Hippocampal formation (tissue), 2 donors: Measurements from ENCODE around the gene TP73.
A peak's percentile ranks its signal among the peaks of the same experiment; 100 is the strongest.
"Not testable (repeated sequence)": the region's sequence is repeated elsewhere in the genome, so short reads cannot be mapped to it uniquely, and the experiment has no call there.

ENCODE experiments used
- DNase-seq, 2 donors: peaks; one replicate each; lab custom pipeline; 2025; lab: John Stamatoyannopoulos, UW

The TP73 gene

GRCh38 chr1:3618881-3619671 is 33.2 kb upstream of the TP73 start:
- DNase-seq: peak; percentile 32 to 59

DNA sequence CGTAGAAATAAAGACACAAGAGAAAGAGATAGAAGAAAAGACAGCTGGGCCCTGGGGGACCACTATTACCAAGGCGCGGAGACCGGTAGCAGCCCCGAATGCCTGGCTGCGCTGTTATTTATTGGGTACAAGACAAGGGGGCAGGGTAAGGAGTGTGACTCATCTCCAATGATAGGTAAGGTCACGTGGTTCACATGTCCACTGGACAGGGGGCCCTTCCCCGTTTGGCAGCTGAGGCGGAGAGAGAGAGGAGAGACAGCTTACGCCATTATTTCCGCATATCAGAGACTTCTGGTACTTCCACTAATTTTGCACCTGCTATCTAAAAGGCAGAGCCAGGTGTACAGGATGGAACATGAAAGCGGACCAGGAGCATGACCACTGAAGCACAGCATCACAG is 31.6 kb upstream of the TP73 start:
- no peak for DNase-seq

GRCh38 chr1:3621151-3621671 is 31.1 kb upstream of the TP73 start:
- peak in 1 of 2 donors; percentile 21 for DNase-seq

DNA sequence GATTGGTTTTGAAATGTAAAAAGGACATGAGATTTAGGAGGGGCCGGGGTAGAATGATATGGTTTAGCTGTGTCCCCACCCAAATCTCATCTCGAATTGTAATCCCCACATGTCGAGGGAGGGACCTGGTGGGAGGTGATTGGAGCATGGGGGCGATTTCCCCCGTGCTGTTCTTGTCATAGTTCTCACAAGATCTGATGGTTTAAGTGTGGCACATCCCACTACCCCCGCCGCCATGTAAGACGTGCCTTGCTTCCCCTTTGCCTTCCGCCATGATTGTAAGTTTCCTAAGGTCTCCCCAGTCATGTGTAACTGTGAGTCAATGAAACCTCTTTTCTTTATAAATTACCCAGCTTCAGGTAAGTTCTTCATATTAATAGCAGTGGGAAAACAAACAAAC is 30.2 kb upstream of the TP73 start:
- DNase-seq: not testable (repeated sequence)

DNA sequence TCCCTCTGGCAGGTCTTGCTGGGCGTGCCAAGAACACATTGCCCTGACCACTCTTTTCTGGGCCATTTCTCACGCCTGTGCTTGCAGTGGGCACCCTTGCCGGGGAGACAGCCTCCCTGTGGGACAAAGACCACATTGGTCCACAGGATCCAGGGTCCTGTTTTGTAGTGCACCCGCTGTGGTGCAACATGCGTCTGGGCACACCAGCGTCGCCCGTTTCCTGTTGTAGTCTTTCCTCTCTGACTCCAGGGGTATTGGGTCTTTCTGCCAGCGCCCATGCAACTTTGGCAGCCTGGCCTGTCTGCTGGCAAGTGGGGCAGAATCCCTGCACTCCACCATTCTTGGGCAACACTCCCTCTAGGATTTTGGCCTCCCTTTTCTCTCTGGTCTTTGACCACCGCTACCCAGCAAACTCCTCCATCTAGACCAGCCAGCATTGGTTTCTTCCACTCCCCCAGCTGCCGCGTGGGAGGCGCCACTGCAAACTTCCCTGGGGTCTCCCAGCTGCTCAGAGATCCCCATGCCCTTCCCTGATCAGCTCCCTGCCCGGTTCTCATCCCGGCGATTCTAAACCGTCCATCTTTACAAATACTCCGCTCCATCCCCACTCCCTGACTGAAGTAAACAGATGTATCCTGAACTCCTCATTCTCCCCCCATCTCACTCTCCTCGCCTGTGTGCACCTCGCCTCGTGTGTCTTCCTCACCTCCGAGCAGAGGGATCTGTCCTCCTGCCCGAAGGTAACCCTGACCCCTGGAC is 28.7 kb upstream of the TP73 start:
- no peak for DNase-seq

GRCh38 chr1:3624200-3625136 is 27.8 kb upstream of the TP73 start, which contains the start of gene TPRG1L:
TPRG1L (plus strand) TSS chr1:3625015; CDS start chr1:3625073, 58 bp downstream.
- DNase-seq: peak; percentile 96 to 98

DNA sequence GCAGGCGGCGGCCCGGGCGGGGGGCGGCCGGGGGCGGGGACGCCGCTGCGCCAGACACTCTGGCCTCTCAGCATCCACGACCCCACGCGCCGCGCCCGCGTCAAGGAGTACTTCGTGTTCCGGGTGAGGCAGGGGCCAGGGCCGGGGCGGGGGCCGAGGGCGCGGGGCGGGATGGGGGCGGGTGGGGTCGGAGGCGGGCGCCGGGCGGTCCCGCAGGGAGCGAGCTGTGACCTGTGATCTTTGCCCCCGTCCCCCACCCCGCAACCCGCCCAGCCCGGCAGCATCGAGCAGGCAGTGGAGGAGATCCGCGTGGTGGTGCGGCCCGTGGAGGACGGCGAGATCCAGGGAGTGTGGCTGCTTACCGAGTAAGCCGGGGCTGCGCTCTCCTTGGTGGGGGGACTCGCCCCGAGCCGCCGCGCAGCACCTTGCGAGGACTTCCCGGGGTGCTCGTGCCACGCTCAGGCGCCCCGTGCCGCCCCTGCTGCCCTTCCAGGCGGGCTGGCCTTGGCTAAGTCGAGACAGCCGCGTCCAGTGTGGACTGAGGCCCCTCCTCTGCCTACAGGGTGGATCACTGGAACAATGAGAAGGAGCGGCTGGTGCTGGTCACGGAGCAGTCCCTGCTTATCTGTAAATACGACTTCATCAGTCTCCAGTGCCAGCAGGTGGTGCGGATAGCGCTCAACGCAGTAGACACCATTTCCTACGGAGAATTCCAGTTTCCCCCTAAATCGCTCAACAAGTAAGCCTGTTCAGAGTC is 27.0 kb upstream of the TP73 start:
- DNase-seq: no peak

DNA sequence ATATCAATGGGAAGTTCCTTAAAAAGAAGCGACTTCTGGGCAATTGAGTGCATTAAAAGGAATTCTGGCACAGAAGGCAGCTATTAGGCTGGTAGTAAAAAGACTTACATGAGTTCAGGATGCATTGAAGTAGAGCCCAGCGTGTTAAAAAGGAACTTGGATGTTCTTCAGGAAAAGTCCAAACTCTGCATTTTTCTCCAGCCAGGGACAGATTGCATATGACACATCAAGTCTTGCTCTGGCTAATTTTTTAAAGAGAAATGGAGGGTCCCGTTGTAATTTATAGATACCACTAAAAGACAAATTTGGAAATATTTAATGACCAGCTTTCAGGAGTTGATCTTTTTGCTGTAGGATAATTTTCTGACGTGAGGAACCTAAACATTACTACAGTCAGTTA is 26.3 kb upstream of the TP73 start:
- no peak for DNase-seq

DNA sequence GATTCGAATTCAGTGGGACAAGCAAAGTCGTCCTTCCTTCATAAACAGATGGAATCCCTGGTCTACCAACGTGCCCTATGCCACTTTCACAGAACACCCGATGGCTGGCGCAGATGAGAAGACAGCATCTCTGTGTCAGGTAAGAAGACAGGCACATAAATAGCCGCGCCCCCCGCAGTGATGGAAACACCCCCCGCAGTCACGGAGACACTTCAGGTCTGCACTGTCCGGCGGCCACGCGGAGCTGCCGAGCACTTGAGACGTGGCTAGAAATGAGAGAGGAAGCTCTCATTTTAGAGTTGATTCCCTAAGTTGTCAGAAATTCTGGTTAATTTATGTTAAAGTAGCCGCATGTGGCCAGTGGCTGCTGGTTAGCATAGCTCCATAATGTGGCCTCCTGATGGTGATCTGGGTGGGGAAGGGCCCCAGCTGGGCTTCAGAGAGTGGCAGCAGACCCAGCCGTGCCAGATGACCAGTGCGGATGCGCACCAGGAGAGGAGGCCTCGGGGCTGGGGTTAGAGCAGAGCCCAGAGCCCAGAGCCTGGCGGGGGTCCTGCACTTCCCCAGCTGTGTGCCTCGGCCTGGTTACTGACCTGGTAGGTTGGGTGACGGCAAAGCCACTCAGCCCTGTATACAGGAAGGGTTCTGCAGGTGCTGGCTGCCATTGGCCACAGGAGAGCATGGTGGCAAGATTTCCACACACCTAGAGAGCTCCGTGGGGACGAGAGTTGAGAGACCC is 24.6 kb upstream of the TP73 start:
- no peak for DNase-seq

DNA sequence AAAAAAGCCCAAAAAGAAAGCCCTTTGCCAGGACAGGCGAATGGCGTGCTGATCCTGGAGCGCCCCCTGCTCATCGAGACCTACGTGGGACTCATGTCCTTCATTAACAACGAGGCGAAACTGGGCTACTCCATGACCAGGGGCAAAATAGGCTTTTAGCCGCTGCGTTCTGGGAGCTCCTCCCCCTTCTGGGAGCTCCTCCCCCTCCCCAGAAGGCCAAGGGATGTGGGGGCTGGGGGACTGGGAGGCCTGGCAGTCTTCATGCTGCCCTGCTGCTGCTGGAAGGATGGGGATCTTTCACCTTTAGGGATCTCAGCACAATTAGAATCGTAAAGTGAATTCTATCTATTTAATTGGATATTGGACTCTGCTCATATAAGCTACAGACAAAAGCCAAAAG is 23.9 kb upstream of the TP73 start:
- no peak for DNase-seq

- DNase-seq: no peak
These were observed 22.7 kb upstream of the TP73 start for GRCh38 chr1:3629561-3630160.

DNA sequence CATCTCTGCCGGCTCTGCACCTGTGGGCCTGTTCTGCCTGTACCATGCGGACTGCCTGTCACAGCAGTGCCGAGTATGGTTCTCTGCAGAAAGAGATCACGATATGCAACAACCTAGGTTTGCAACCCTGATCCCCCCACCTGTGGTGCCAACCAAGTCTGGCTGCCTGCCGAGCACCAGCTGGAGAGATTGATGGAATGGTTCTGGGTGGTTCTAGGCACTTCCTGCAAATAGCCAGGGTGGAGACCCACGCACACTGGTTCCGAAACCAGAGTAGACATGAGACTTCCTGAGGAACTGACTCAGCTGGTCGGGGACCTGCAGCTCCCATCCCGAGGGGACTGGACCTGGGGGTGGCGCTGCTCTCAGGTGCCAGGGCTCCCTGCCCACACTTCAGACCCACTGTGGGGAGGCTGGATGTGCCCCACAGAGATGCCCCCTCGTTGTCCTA is 22.1 kb upstream of the TP73 start:
- no peak for DNase-seq

DNA sequence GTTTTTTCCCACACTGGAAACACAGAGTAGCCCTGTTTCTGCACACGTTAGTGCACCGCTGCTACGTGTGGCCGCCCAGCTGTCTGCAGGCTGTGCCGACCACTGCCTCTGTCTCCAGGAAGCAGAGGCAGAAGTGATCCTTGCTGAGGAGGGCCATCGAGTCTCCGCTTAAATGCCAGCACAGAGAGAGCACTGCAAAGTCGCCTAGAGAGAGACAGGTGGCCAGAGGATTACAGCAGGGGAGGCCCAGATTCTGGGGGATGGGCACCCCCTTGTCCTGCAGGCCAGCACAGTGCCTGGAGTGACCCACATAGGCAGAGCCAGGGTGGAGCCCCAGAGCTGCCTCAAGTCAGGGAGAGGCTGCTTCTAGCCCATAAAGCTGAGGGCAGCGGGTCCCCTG is 21.4 kb upstream of the TP73 start:
- DNase-seq: no peak

- DNase-seq: no peak
These were observed 20.7 kb upstream of the TP73 start for GRCh38 chr1:3631320-3632260.

GRCh38 chr1:3632298-3632697 is 20.0 kb upstream of the TP73 start:
- no peak for DNase-seq

DNA sequence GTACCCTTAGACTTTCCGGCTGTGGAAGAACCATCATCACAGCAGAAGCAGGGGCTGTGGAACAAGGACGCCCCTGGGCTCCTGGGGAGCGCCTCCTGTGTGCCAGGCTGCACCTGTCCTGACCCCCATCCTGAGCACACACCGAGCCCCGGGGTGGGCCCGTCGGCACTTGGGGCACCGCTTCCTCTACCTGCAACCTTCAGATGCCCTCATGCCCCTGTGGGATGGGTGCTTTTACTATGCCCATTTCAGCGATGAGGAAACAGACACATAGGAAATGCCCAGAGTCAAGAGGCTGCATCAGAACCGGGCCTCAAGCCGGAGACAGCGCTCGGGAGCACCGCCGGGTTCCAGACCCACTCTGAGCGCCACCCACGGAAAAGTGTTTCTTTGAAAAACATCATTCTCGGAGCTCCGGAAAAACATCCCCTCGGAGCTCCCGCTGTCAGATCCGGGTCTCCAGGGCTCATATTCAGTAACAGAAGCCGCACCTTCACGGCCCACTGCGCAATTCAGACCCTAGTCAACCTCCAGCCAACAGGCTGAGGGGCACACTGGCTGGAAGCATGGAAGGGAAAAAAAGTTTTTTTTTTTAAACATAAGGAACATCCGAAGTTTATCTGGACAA is 19.5 kb upstream of the TP73 start:
- DNase-seq: no peak

DNA sequence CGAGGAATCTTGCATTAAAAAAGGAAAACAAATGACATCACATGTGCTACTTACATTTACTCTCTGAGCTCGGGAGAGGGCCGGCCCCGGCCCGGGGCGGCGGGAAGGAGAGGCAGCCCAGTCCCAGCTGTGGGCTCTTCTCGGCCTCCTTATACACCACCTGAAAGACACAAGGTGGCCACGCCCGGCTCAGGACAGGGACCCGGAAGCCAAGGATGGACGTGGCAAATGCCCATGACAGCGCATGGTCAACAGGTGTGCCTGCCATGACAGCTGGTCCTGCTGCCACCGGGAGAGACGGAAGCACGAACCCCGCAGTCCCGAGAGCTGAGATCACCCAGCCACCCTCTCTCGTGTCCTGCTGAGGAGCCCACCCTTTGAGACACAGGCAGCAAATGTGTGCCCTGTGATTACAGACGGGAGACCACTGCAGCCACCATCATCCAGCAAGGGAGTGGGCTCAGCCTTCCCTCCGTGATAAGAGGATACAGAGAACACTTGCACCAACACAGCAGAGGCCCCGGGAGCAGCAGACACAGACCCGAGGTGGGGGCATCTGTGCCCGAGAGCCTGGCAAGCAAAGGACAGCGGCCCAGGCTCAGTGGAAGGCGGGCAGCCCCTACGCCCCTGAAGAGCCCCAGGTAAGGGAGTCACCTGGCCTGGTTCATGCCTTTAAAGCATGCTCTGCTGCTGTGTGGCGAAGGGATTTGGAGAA is 18.8 kb upstream of the TP73 start:
- no peak for DNase-seq
